Ishikawa (cell line): ENCODE measurements around the gene GOLGA6C.
A peak's percentile ranks its signal among the peaks of the same experiment; 100 is the strongest.
"Not testable (repeated sequence)": the region's sequence is repeated elsewhere in the genome, so short reads cannot be mapped to it uniquely, and the experiment has no call there.

ENCODE experiments used
- CEBPB ChIP-seq: IDR thresholded peaks from 2 replicates; pipeline ENCODE4 v1.6.1; 2012
- CREB1 ChIP-seq: IDR thresholded peaks from 2 replicates; pipeline ENCODE4 v1.6.1; 2012; ENCODE audit warnings: low read depth
- EGR1 ChIP-seq: IDR thresholded peaks from 2 replicates; pipeline ENCODE4 v1.6.1; 2012
- EP300 ChIP-seq: IDR thresholded peaks from 2 replicates; pipeline ENCODE4 v1.6.1; 2012; ENCODE audit warnings: borderline replicate concordance
- FOXM1 ChIP-seq: IDR thresholded peaks from 2 replicates; pipeline ENCODE4 v1.6.1; 2012; ENCODE audit warnings: low read depth, borderline replicate concordance
- MAX ChIP-seq: IDR thresholded peaks from 2 replicates; pipeline ENCODE4 v1.6.1; 2012
- NFIC ChIP-seq: IDR thresholded peaks from 2 replicates; pipeline ENCODE4 v1.6.1; 2012
- RAD21 ChIP-seq: IDR thresholded peaks from 2 replicates; pipeline ENCODE4 v1.6.1; 2012; ENCODE audit warnings: low read depth
- REST ChIP-seq: IDR thresholded peaks from 2 replicates; pipeline ENCODE4 v1.6.1; 2012; ENCODE audit warnings: low read depth, mild to moderate bottlenecking
- TAF1 ChIP-seq: IDR thresholded peaks from 2 replicates; pipeline ENCODE4 v1.6.1; 2012; ENCODE audit warnings: low read depth, mild to moderate bottlenecking
- TCF12 ChIP-seq: IDR thresholded peaks from 2 replicates; pipeline ENCODE4 v1.6.1; 2012; ENCODE audit warnings: low read depth
- TEAD4 ChIP-seq: IDR thresholded peaks from 2 replicates; pipeline ENCODE4 v1.6.1; 2012
- USF1 ChIP-seq: IDR thresholded peaks from 2 replicates; pipeline ENCODE4 v1.6.1; 2012
- YY1 ChIP-seq: IDR thresholded peaks from 2 replicates; pipeline ENCODE4 v1.6.1; 2012; ENCODE audit warnings: low read depth
- ZBTB7A ChIP-seq: IDR thresholded peaks from 2 replicates; pipeline ENCODE4 v1.6.1; 2012; ENCODE audit warnings: low read depth

The GOLGA6C gene

GRCh38 chr15:75258034-75258433 lies at the start of gene GOLGA6C:
GOLGA6C (plus strand) TSS chr15:75258334; CDS start chr15:75258599, 265 bp downstream.
- TF ChIP-seq TCF12, NFIC, ZBTB7A: not testable (repeated sequence)

- TF ChIP-seq CREB1: no peak
- TF ChIP-seq NFIC: peak; percentile 47
Observed at GRCh38 chr15:75208501-75209288, 49.4 kb upstream of the GOLGA6C start.

- TF ChIP-seq TAF1 (no peak), RAD21 (no peak), CEBPB (no peak), ZBTB7A (no peak), USF1 (no peak), MAX (no peak), TCF12 (no peak), FOXM1 (no peak), NFIC (no peak), REST (no peak)
Observed at GRCh38 chr15:75209289-75209676, 48.9 kb upstream of the GOLGA6C start.

GRCh38 chr15:75210811-75211230 lies 47.3 kb upstream of the GOLGA6C start:
- TF ChIP-seq USF1: no peak
- no peak for TF ChIP-seq CEBPB

- no peak for TF ChIP-seq REST
- TF ChIP-seq ZBTB7A: no peak
- no peak for TF ChIP-seq NFIC
- no peak for TF ChIP-seq CREB1
- no peak for TF ChIP-seq EGR1
- no peak for TF ChIP-seq CEBPB
- TF ChIP-seq EP300: no peak
- TF ChIP-seq TAF1: no peak
- no peak for TF ChIP-seq TCF12
- TF ChIP-seq TEAD4: no peak
- TF ChIP-seq YY1: no peak
- no peak for TF ChIP-seq RAD21
- no peak for TF ChIP-seq FOXM1
- TF ChIP-seq USF1: no peak
- no peak for TF ChIP-seq MAX
Observed at GRCh38 chr15:75211436-75212199, 46.5 kb upstream of the GOLGA6C start.

- no peak for TF ChIP-seq MAX
- no peak for TF ChIP-seq CREB1
- TF ChIP-seq USF1: no peak
- no peak for TF ChIP-seq YY1
- no peak for TF ChIP-seq EP300
- no peak for TF ChIP-seq CEBPB
- TF ChIP-seq FOXM1: no peak
- no peak for TF ChIP-seq TCF12
- TF ChIP-seq EGR1: no peak
- TF ChIP-seq REST: no peak
- no peak for TF ChIP-seq TEAD4
- no peak for TF ChIP-seq NFIC
- no peak for TF ChIP-seq RAD21
- TF ChIP-seq ZBTB7A: no peak
- TF ChIP-seq TAF1: no peak
Observed at GRCh38 chr15:75212200-75212858, 45.8 kb upstream of the GOLGA6C start.
